ENCODE measurements around the gene AFAP1L2. TPM values are rescaled to one million over a fixed set of nuclear protein-coding genes. Genes with fewer than 3 reads are reported as not detected.

Gene AFAP1L2
- total RNA-seq, 1 donor from 2014 or later = 5.3 TPM

- H3K9me3 ChIP-seq = peaks cover 15% of the 10 kb centered on the region
- no peak overlapping the region for H3K27ac ChIP-seq
- no peak overlapping the region for H3K4me3 ChIP-seq
- no peak for DNase-seq
- H3K27me3 ChIP-seq (ENCODE audit: low read depth) = no peaks in the 10 kb centered on the region
- intact Hi-C loops (cut with DNase I) = no loop called here
- H3K36me3 ChIP-seq = peaks cover 7% of the 10 kb centered on the region
- no peaks in the 10 kb centered on the region for H3K4me1 ChIP-seq
- TF ChIP-seq CTCF (IDR thresholded peaks at IDR 0.05) = no peak
- no peak for ATAC-seq
Observed at GRCh38 chr10:114295393-114295792, 108.9 kb downstream of the AFAP1L2 start.

- H3K27ac ChIP-seq = no peak overlapping the region
- TF ChIP-seq CTCF (IDR thresholded peaks at IDR 0.05) = no peak
- no peaks in the 10 kb centered on the region for H3K4me1 ChIP-seq
- intact Hi-C loops (cut with DNase I) = no loop called here
- H3K4me3 ChIP-seq = no peak overlapping the region
- DNase-seq (no peak), ATAC-seq (no peak)
- H3K27me3 ChIP-seq (ENCODE audit: low read depth) = no peaks in the 10 kb centered on the region
- H3K36me3 ChIP-seq = peaks cover 7% of the 10 kb centered on the region
- peaks cover 15% of the 10 kb centered on the region for H3K9me3 ChIP-seq
Observed at GRCh38 chr10:114294549-114294948, 109.8 kb downstream of the AFAP1L2 start.

GRCh38 chr10:114293075-114293474, 111.2 kb downstream of the AFAP1L2 start:
- Histone ChIP-seq H3K27ac (no peak overlapping the region), H3K4me3 (no peak overlapping the region), H3K36me3 (no peaks in the 10 kb centered on the region), H3K27me3 (ENCODE audit: low read depth) (no peaks in the 10 kb centered on the region), H3K9me3 (peaks cover 15% of the 10 kb centered on the region), H3K4me1 (no peaks in the 10 kb centered on the region)
- DNase-seq (no peak), ATAC-seq (no peak)
- TF ChIP-seq CTCF (IDR thresholded peaks at IDR 0.05) = no peak
- intact Hi-C loops (cut with DNase I) = no loop called here

- Histone ChIP-seq H3K9me3 (peaks cover 15% of the 10 kb centered on the region), H3K4me1 (no peaks in the 10 kb centered on the region), H3K27ac (no peak overlapping the region), H3K4me3 (no peak overlapping the region), H3K36me3 (no peaks in the 10 kb centered on the region), H3K27me3 (ENCODE audit: low read depth) (no peaks in the 10 kb centered on the region)
- TF ChIP-seq CTCF (IDR thresholded peaks at IDR 0.05) = no peak
- DNase-seq = no peak
- intact Hi-C loops (cut with DNase I) = no loop called here
- no peak for ATAC-seq
Observed at GRCh38 chr10:114291516-114291915, 112.8 kb downstream of the AFAP1L2 start.

GRCh38 chr10:114291076-114291475, 113.2 kb downstream of the AFAP1L2 start:
- Histone ChIP-seq H3K4me1 (no peaks in the 10 kb centered on the region), H3K36me3 (no peaks in the 10 kb centered on the region), H3K27ac (no peak overlapping the region), H3K27me3 (ENCODE audit: low read depth) (no peaks in the 10 kb centered on the region), H3K9me3 (peaks cover 13% of the 10 kb centered on the region), H3K4me3 (no peak overlapping the region)
- intact Hi-C loops (cut with DNase I) = no loop called here
- no peak for TF ChIP-seq CTCF (IDR thresholded peaks at IDR 0.05)
- ATAC-seq (no peak), DNase-seq (no peak)

GRCh38 chr10:114290038-114290437, 114.3 kb downstream of the AFAP1L2 start:
- Histone ChIP-seq H3K27me3 (ENCODE audit: low read depth) (no peaks in the 10 kb centered on the region), H3K4me1 (no peaks in the 10 kb centered on the region), H3K27ac (no peak overlapping the region), H3K36me3 (no peaks in the 10 kb centered on the region), H3K4me3 (no peak overlapping the region), H3K9me3 (peaks cover 3% of the 10 kb centered on the region)
- intact Hi-C loops (cut with DNase I) = no loop called here
- TF ChIP-seq CTCF (IDR thresholded peaks at IDR 0.05) = no peak
- ATAC-seq (no peak), DNase-seq (no peak)

All from lower lobe of right lung (tissue), 2 donors.